MCF 10A (cell line): ENCODE data around the gene C13orf42. TPM values are rescaled to one million over a fixed set of nuclear protein-coding genes. Genes with fewer than 3 reads are reported as not detected.

Experiments used
- BruUV-seq: library from RNA; stranded (reverse); fragments of 400-500 nt; replicated peaks from 2 replicates; lab custom pipeline; 2021; lab: Mats Ljungman, UMichigan
- CTCF ChIA-PET: fragments of 300-600 bp; sonication (Branson Sonifier 250); formaldehyde crosslinking; extraction: SDS; loops from one replicate; lab custom pipeline; 2021; ENCODE audit warnings: antibody characterized with exemption, inconsistent platforms; lab: Yijun Ruan, JAX
- POLR2A ChIA-PET: fragments of 300-600, 350-650 bp; sonication (Branson Sonifier 250); formaldehyde crosslinking; extraction: SDS; loops from one replicate; lab custom pipeline; 2020; ENCODE audit warnings: antibody characterized with exemption, inconsistent platforms; lab: Yijun Ruan, JAX
- DNase-seq: peaks from one replicate; pipeline ENCODE4 v3.0.0-alpha.2; 2018; ENCODE audit not compliant: unreplicated experiment
- H3K27ac Mint-ChIP-seq: one replicate; pipeline ENCODE4 v1.8.0; 2022; ENCODE audit warnings: mild to moderate bottlenecking, low read depth, mixed read lengths; ENCODE audit not compliant: unreplicated experiment
- H3K27me3 Mint-ChIP-seq: one replicate; pipeline ENCODE4 v1.8.0; 2022; ENCODE audit warnings: mixed read lengths; ENCODE audit not compliant: insufficient read depth, unreplicated experiment
- H3K36me3 Mint-ChIP-seq: one replicate; pipeline ENCODE4 v1.8.0; 2022; ENCODE audit warnings: mild to moderate bottlenecking, moderate library complexity, mixed read lengths; ENCODE audit not compliant: insufficient read depth, unreplicated experiment
- H3K4me1 Mint-ChIP-seq: one replicate; pipeline ENCODE4 v1.8.0; 2022; ENCODE audit warnings: mixed read lengths; ENCODE audit not compliant: insufficient read depth, unreplicated experiment
- H3K4me3 Mint-ChIP-seq: one replicate; pipeline ENCODE4 v1.8.0; 2022; ENCODE audit warnings: mild to moderate bottlenecking, moderate library complexity, mixed read lengths; ENCODE audit not compliant: unreplicated experiment
- H3K9me3 Mint-ChIP-seq: one replicate; pipeline ENCODE4 v1.8.0; 2022; ENCODE audit warnings: mixed read lengths; ENCODE audit not compliant: unreplicated experiment
- CTCF ChIP-seq: fragments of 200-600 bp; IDR thresholded peaks from one replicate; pipeline ENCODE4 v1.8.0; 2022; ENCODE audit warnings: antibody characterized with exemption, mild to moderate bottlenecking; ENCODE audit not compliant: unreplicated experiment
- intact Hi-C: fragments of 100-400 bp; cut with micrococcal nuclease; formaldehyde crosslinking; loops from 2 replicates; pipeline ENCODE4 v1.14.1; 2022
- total RNA-seq: library from RNA; stranded (reverse); gene quantifications from 2 replicates; pipeline ENCODE4 v1.2.3, GENCODE V29; 2022

The C13orf42 gene
- total RNA-seq, 1 experiment from 2014 or later: not detected

DNA sequence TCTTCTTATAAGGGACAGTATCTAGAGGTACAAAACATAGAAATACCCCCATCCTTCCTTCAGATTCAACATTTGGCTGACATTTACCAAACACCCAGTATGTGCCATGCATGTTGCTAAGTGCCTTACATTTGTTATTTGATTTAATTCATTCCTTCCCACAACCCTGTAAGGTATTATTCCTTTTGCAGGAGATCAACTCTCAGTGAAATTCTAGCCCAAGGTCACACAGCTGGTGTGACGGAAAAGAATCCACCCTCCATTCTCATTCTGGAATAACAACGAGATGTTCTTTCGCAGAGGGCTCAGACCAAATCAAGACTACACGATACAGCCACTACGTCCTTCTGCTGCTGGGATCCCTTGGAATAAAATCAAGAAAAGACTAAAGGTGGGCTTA is 67.8 kb downstream of the C13orf42 start:
- POLR2A ChIA-PET: no interaction called here
- Mint-ChIP-seq H3K36me3 (no peaks in the 10 kb centered on the region), H3K4me1 (no peaks in the 10 kb centered on the region), H3K9me3 (no peaks in the 10 kb centered on the region), H3K4me3 (no peak overlapping the region), H3K27me3 (peaks cover 14% of the 10 kb centered on the region), H3K27ac (no peak overlapping the region)
- BruUV-seq: no TSS peak
- no peak for TF ChIP-seq CTCF
- CTCF ChIA-PET: interaction anchor here (0.6 to 4.4 kb wide), 3 partner anchors 26 to 881 kb away, joined by 3 to 18 read pairs (median 3); no protein-coding TSS in a partner anchor
- intact Hi-C loops: no loop called here
- no peak for DNase-seq

DNA sequence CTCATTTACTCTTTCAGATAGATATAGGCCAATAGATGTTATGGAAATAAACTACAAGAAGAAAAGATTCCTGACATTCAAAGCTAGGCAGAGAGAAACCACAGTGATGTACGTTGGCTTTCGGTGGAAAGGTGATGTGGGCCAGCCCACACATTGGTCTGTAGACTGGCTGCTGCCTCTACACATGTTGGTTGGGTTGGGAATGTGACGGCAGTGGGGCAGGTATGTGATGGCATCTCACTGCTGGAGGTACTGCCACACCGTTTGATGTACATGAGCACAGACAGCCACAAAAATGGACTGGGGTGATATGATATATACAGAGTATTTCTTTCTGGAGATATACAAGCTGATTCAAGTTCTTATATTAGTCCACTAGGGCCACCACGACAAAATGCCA is 69.4 kb downstream of the C13orf42 start:
- TF ChIP-seq CTCF: no peak
- Mint-ChIP-seq H3K36me3 (no peaks in the 10 kb centered on the region), H3K4me1 (no peaks in the 10 kb centered on the region), H3K9me3 (no peaks in the 10 kb centered on the region), H3K4me3 (no peak overlapping the region), H3K27ac (no peak overlapping the region), H3K27me3 (peaks cover 16% of the 10 kb centered on the region)
- BruUV-seq: no TSS peak
- DNase-seq: no peak
- ChIA-PET POLR2A (no interaction called here), CTCF (interaction anchor here (0.7 to 4.4 kb wide), 2 partner anchors 28 to 961 kb away, joined by 5 to 18 read pairs; no protein-coding TSS in a partner anchor)
- intact Hi-C loops: no loop called here

GRCh38 chr13:51041126-51041525 is 69.9 kb downstream of the C13orf42 start:
- no peak overlapping the region for H3K27ac Mint-ChIP-seq

GRCh38 chr13:51040431-51040830 is 70.6 kb downstream of the C13orf42 start:
- Mint-ChIP-seq H3K4me1 (no peaks in the 10 kb centered on the region), H3K36me3 (no peaks in the 10 kb centered on the region), H3K27ac (no peak overlapping the region), H3K9me3 (no peaks in the 10 kb centered on the region), H3K27me3 (peaks cover 24% of the 10 kb centered on the region), H3K4me3 (no peak overlapping the region)
- POLR2A ChIA-PET: interaction anchor here (1.1 kb wide), 1 partner anchor 23 kb away, joined by 3 read pairs; no protein-coding TSS in a partner anchor
- CTCF ChIA-PET: no interaction called here
- no TSS peak for BruUV-seq
- intact Hi-C loops: no loop called here
- no peak for TF ChIP-seq CTCF
- no peak for DNase-seq

More at GRCh38 chr13:51041126-51041525, 69.9 kb downstream of the C13orf42 start:
- H3K27me3 Mint-ChIP-seq: peaks cover 22% of the 10 kb centered on the region
- DNase-seq: no peak
- no TSS peak for BruUV-seq
- POLR2A ChIA-PET: no interaction called here
- no peak overlapping the region for H3K4me3 Mint-ChIP-seq
- no peaks in the 10 kb centered on the region for H3K4me1 Mint-ChIP-seq
- TF ChIP-seq CTCF: no peak
- intact Hi-C loops: no loop called here
- CTCF ChIA-PET: no interaction called here
- no peaks in the 10 kb centered on the region for H3K9me3 Mint-ChIP-seq
- H3K36me3 Mint-ChIP-seq: no peaks in the 10 kb centered on the region
